ENCODE data around the gene ASIC3.

GRCh38 chr7:151064993-151065392, 16.7 kb downstream of the ASIC3 start:
- TF ChIP-seq CTCF (IDR thresholded peaks at IDR 0.05) (no peak), POLR2AphosphoS5 (IDR thresholded peaks at IDR 0.05) (no peak), POLR2A (IDR thresholded peaks at IDR 0.05; ENCODE audit: low read depth) (no peak), EP300 (IDR thresholded peaks at IDR 0.05) (no peak)

Data from esophagus muscularis mucosa (tissue), 4 donors.